Vagina (tissue), 2 donors: Measurements from ENCODE around the gene SRGAP3.

Source experiments
- POLR2A ChIP-seq, 2 donors: fragments of 450-650 bp; IDR thresholded peaks; one replicate each; pipeline ENCODE4 v1.6.1; 2017; ENCODE audit warnings: antibody characterized with exemption in 2 of 2, mild to moderate bottlenecking in 2 of 2, moderate library complexity in 2 of 2
- TF ChIP-seq, protein P1 (sequence below), 3 experiments: fragments of 450-650 bp in 2 of 3; fragments of 200-600 bp in 1 of 3; sonication (generic) in 1 of 3; IDR thresholded peaks; one replicate each; pipeline ENCODE4 v1.5.1; 2017 to 2019; ENCODE audit warnings: antibody characterized with exemption in 3 of 3, mild to moderate bottlenecking in 2 of 3, moderate library complexity in 2 of 3

DNA sequence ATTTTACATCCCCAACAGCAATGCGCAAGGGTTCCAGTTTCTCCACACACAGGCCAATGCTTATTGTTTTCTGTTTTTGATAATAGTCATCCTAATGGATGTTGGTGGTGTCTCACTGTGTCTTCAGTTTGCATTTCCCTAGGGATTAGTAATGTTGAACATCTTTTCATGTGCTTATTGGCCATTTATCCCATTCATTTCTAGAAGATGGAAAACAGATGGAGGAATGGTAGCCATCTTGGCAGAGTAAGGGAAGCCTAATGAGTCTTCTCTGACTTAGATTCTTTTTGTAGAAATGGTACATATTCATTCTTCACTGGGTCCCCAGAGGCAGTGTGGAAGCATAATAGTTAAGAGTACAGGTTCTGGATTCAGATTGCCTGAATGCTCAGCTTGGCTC, 46.8 kb upstream of the SRGAP3 start:
- TF ChIP-seq, protein P1, sequence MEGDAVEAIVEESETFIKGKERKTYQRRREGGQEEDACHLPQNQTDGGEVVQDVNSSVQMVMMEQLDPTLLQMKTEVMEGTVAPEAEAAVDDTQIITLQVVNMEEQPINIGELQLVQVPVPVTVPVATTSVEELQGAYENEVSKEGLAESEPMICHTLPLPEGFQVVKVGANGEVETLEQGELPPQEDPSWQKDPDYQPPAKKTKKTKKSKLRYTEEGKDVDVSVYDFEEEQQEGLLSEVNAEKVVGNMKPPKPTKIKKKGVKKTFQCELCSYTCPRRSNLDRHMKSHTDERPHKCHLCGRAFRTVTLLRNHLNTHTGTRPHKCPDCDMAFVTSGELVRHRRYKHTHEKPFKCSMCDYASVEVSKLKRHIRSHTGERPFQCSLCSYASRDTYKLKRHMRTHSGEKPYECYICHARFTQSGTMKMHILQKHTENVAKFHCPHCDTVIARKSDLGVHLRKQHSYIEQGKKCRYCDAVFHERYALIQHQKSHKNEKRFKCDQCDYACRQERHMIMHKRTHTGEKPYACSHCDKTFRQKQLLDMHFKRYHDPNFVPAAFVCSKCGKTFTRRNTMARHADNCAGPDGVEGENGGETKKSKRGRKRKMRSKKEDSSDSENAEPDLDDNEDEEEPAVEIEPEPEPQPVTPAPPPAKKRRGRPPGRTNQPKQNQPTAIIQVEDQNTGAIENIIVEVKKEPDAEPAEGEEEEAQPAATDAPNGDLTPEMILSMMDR (IDR thresholded peaks at IDR 0.05), result no peak
- no peak for TF ChIP-seq POLR2A (IDR thresholded peaks at IDR 0.05)
